ENCODE results near the gene SOX15.

Gene SOX15

DNA sequence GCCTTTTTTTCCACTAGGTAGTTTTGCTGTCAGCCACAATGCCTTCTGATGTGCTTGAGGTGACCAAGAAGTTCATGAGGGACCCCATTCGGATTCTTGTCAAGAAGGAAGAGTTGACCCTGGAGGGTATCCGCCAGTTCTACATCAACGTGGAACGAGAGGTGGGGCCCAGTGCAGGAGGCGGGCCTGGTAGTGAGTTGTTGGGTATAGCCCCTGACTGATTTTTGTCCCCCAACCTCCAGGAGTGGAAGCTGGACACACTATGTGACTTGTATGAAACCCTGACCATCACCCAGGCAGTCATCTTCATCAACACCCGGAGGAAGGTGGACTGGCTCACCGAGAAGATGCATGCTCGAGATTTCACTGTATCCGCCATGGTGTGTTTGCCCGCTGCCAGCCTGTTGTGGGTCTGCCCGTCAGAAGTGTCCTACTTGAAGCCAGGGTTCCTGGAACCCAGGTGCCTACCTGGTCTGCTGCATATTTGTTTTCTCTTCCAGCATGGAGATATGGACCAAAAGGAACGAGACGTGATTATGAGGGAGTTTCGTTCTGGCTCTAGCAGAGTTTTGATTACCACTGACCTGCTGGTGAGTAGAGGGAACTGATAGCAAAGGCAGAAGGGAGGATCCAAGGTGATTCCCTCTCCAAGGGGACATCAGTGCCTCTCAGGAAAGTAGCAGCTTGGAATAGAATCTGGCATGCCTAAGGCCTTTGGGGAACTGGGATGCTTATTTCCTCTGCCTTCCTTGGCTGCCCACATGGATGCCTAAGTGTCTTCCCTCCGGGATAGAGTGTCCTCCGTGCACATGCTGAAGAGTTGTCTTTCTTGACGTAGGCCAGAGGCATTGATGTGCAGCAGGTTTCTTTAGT, 12.3 kb downstream of the SOX15 start:
- Mint-ChIP-seq H3K4me3 (peak overlapping the region; percentile 28 to 29), H3K36me3 (ENCODE audit: insufficient read depth) (peaks cover 80% of the 10 kb centered on the region), H3K9me3 (no peaks in the 10 kb centered on the region), H3K4me1 (ENCODE audit: low read depth in 2 of 2) (peaks cover 40 to 46% of the 10 kb centered on the region in 2 donors), H3K27me3 (no peaks in the 10 kb centered on the region), H3K27ac (peak overlapping the region; percentile 70 to 94)
- DNase-seq (no peak), ATAC-seq (replicated peaks) (no peak)

DNA sequence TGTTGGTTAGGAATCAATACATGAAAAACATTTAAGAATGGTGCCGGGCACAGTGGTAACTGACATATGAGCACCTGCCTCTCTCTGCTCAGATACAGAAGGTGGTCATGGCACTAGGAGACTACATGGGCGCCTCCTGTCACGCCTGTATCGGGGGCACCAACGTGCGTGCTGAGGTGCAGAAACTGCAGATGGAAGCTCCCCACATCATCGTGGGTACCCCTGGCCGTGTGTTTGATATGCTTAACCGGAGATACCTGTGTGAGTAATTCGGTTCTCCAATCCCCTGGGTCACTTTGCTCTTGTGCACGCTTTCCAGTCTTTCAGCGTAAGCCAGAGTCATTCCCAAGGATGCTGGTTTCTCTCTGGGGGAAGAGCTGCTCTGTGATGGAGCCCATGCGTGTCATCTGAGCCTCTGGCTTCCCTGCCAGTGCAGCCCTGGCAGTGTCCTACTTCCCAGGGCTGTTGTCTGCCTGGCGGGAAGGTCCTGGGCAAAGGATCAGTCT, 13.4 kb downstream of the SOX15 start:
- ATAC-seq (replicated peaks) = no peak
- no peaks in the 10 kb centered on the region for H3K27me3 Mint-ChIP-seq
- H3K9me3 Mint-ChIP-seq = no peaks in the 10 kb centered on the region
- peak overlapping the region in 1 of 2 donors; percentile 94 for H3K27ac Mint-ChIP-seq
- peak overlapping the region; percentile 6 to 25 for H3K4me3 Mint-ChIP-seq
- peaks cover 48 to 50% of the 10 kb centered on the region in 2 donors for H3K4me1 Mint-ChIP-seq (ENCODE audit: low read depth in 2 of 2)
- H3K36me3 Mint-ChIP-seq (ENCODE audit: insufficient read depth) = peaks cover 84% of the 10 kb centered on the region
- DNase-seq = no peak

DNA sequence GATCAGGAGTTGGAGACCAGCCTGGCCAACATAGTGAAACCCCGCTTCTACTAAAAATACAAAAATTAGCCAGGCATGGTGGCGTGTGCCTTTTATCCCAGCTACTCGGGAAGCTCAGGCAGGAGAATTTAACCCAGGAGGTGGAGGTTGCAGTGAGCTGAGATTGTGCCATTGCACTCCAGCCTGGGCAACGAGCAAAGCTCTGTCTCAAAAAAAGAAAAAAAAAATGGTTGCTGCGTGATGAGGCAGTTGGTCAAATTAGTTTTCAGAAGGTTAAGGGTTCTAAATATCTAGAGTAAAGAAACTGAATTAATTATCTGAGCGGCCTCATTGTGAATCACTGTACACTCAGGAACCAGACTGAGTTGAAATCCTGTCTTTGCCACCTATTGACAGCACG, 13.9 kb downstream of the SOX15 start:
- H3K4me1 Mint-ChIP-seq (ENCODE audit: low read depth in 2 of 2) = peaks cover 48 to 50% of the 10 kb centered on the region in 2 donors
- ATAC-seq (replicated peaks) (no peak), DNase-seq (no peak)
- no peaks in the 10 kb centered on the region for H3K27me3 Mint-ChIP-seq
- H3K27ac Mint-ChIP-seq = peak overlapping the region in 1 of 2 donors; percentile 94
- peaks cover 87% of the 10 kb centered on the region for H3K36me3 Mint-ChIP-seq (ENCODE audit: insufficient read depth)
- peak overlapping the region; percentile 18 to 98 for H3K4me3 Mint-ChIP-seq
- H3K9me3 Mint-ChIP-seq = no peaks in the 10 kb centered on the region

DNA sequence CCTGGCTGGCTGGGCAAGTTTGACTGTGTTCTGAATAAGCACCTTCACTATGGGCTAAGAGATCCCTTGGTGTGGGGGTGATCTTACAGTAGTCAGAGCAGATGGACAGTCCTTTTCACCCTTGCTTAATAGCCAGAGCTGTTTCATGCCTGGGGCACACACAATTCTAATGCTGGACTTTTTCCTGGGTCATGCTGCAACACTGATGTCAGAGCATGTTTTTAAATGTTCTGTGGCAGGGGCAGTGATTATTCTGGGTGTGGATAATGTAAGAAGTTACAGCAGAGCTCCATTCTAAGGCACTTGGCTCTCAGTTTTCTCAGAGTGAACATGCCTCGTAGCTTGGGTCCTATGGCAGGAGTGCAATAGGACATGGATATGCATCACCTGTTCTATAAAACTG, 14.4 kb downstream of the SOX15 start:
- peaks cover 45 to 48% of the 10 kb centered on the region in 2 donors for H3K4me1 Mint-ChIP-seq (ENCODE audit: low read depth in 2 of 2)
- H3K36me3 Mint-ChIP-seq (ENCODE audit: insufficient read depth) = peaks cover 89% of the 10 kb centered on the region
- H3K4me3 Mint-ChIP-seq = peak overlapping the region; percentile 18 to 98
- ATAC-seq (replicated peaks) (no peak), DNase-seq (no peak)
- H3K27me3 Mint-ChIP-seq = no peaks in the 10 kb centered on the region
- peak overlapping the region in 1 of 2 donors; percentile 100 for H3K27ac Mint-ChIP-seq
- no peaks in the 10 kb centered on the region for H3K9me3 Mint-ChIP-seq

DNA sequence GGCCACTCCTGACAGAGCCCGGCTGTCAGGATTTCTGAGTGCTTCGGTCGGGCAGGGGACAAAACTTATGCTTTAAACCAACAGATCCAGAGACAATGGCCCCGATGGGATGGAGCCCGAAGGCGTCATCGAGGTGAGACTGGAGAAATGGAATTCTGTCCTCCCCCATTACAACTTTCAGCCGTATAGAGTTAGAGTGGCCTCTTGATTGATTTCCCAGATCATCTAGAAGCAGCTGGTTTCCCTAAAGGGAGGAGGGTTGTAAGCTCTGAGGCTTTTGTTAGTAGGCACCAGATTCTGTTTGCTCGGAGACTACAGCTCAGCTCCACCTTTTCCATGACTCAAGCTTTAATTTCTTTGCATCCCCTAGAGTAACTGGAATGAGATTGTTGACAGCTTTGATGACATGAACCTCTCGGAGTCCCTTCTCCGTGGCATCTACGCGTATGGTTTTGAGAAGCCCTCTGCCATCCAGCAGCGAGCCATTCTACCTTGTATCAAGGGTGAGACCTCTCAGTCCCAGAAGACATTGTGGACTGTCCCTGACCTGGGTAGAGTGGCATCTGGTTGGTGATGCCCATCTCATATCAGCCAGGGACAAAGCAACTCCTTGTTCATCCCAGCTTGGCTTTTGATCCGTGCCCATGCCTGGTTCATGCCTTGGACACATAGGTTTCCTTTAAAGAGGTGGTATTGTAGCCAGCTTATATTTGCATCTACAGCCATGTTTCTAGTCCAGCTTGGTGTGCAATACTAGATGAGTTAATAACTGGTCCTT, 15.5 kb downstream of the SOX15 start:
- peak overlapping the region; percentile 98 to 100 for H3K4me3 Mint-ChIP-seq
- peaks cover 84% of the 10 kb centered on the region for H3K36me3 Mint-ChIP-seq (ENCODE audit: insufficient read depth)
- H3K9me3 Mint-ChIP-seq = no peaks in the 10 kb centered on the region
- H3K4me1 Mint-ChIP-seq (ENCODE audit: low read depth in 2 of 2) = peaks cover 36 to 41% of the 10 kb centered on the region in 2 donors
- H3K27ac Mint-ChIP-seq = peak overlapping the region; percentile 100
- DNase-seq = no peak
- no peak for ATAC-seq (replicated peaks)
- no peaks in the 10 kb centered on the region for H3K27me3 Mint-ChIP-seq

DNA sequence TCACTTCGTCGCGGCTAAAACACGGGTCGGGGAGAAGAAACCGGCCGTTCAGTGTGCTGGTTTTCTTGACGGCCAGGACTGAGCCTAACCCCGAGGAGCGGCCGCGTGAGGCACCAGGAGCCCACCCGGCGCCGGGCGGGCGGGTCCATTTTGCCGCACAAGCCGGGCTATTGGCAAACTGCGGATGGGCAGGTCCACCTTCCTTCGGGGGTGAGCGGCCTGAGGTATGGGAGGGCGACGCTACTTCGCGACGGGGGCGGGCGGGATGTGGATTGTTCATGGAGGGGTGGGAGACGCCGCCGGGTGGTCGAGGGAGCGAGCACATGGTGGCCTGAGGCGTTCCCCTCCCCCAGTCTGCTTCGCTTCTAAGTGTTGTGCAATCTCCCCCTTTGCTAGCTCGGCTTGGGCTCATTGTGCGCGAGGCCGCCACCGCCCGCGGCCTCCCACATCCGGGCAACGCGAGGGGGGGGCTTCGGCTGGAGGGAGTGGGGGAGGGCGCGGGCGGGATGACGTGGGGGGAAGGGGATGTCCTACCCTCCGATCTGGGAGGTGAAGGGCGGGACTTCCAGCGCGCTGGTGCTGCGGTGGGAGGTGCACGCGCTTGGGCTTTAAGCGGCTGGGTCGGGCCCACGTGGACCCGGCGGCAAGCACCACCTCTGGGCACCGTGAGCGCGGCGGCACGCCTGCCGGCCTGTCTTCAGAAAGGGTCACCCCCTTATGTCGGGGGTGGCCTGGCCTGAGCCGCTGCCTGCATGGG, 16.4 kb downstream of the SOX15 start:
- Mint-ChIP-seq H3K9me3 (no peaks in the 10 kb centered on the region), H3K27ac (peak overlapping the region; percentile 100), H3K4me1 (ENCODE audit: low read depth in 2 of 2) (peaks cover 30 to 34% of the 10 kb centered on the region in 2 donors), H3K4me3 (peak overlapping the region; percentile 98 to 100), H3K36me3 (ENCODE audit: insufficient read depth) (peaks cover 75% of the 10 kb centered on the region), H3K27me3 (no peaks in the 10 kb centered on the region)
- DNase-seq (peak; percentile 84 to 89 (median 87)), ATAC-seq (replicated peaks) (peak; percentile 50)

DNA sequence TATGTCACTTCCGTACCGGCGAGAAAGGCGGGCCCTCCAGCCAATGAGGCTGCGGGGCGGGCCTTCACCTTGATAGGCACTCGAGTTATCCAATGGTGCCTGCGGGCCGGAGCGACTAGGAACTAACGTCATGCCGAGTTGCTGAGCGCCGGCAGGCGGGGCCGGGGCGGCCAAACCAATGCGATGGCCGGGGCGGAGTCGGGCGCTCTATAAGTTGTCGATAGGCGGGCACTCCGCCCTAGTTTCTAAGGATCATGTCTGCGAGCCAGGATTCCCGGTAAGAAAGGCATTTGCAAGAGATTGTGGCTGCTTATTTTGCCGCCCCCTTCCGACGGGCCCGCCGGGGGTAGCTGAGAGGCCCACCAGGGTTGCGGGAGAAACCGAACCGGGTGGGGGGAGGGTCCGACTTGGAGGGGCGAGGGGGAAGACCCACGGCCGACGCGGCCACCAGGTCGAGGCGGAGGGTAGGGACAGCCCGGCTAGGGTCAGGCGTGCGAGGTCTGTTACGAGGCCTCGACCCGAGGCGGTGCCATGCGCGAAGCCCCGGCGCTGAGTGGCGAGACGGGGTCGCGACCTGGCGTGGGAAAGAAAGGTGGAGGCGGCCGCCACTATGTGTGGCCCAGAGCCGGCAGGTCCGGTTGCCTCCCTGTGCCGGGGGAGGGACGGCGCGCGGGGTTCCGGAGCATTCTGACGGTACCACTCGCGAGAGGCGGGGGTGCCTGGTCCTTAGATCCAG, 17.1 kb downstream of the SOX15 start:
- peak overlapping the region; percentile 100 for H3K27ac Mint-ChIP-seq
- peak; percentile 79 for ATAC-seq (replicated peaks)
- H3K9me3 Mint-ChIP-seq = no peaks in the 10 kb centered on the region
- peak; percentile 100 for DNase-seq
- peaks cover 68% of the 10 kb centered on the region for H3K36me3 Mint-ChIP-seq (ENCODE audit: insufficient read depth)
- H3K4me1 Mint-ChIP-seq (ENCODE audit: low read depth in 2 of 2) = peaks cover 29 to 30% of the 10 kb centered on the region in 2 donors
- no peaks in the 10 kb centered on the region for H3K27me3 Mint-ChIP-seq
- peak overlapping the region; percentile 98 to 100 for H3K4me3 Mint-ChIP-seq

DNA sequence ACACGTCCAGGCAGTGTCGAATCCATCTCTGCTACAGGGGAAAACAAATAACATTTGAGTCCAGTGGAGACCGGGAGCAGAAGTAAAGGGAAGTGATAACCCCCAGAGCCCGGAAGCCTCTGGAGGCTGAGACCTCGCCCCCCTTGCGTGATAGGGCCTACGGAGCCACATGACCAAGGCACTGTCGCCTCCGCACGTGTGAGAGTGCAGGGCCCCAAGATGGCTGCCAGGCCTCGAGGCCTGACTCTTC, 17.6 kb downstream of the SOX15 start:
- H3K27me3 Mint-ChIP-seq = no peaks in the 10 kb centered on the region
- no peak for ATAC-seq (replicated peaks)
- H3K4me3 Mint-ChIP-seq = peak overlapping the region; percentile 98 to 100
- peaks cover 29 to 30% of the 10 kb centered on the region in 2 donors for H3K4me1 Mint-ChIP-seq (ENCODE audit: low read depth in 2 of 2)
- no peaks in the 10 kb centered on the region for H3K9me3 Mint-ChIP-seq
- H3K36me3 Mint-ChIP-seq (ENCODE audit: insufficient read depth) = peaks cover 66% of the 10 kb centered on the region
- no peak for DNase-seq
- H3K27ac Mint-ChIP-seq = peak overlapping the region; percentile 100

DNA sequence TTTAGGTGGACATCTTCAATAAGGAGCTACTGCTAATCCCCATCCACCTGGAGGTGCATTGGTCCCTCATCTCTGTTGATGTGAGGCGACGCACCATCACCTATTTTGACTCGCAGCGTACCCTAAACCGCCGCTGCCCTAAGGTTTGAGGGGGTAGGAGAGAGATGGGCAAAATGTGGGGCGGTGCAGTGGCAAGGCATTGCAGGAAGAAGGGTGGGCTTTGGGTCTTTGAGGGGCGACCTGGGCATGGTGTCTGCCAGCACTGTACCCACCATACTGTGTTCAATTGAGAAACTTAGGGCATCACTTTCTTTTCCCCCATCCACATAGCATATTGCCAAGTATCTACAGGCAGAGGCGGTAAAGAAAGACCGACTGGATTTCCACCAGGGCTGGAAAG, 19.5 kb downstream of the SOX15 start:
- Mint-ChIP-seq H3K9me3 (no peaks in the 10 kb centered on the region), H3K4me1 (ENCODE audit: low read depth in 2 of 2) (peaks cover 22 to 26% of the 10 kb centered on the region in 2 donors), H3K36me3 (ENCODE audit: insufficient read depth) (peaks cover 66% of the 10 kb centered on the region), H3K4me3 (no peak overlapping the region), H3K27me3 (no peaks in the 10 kb centered on the region), H3K27ac (no peak overlapping the region)
- ATAC-seq (replicated peaks) (no peak), DNase-seq (no peak)

DNA sequence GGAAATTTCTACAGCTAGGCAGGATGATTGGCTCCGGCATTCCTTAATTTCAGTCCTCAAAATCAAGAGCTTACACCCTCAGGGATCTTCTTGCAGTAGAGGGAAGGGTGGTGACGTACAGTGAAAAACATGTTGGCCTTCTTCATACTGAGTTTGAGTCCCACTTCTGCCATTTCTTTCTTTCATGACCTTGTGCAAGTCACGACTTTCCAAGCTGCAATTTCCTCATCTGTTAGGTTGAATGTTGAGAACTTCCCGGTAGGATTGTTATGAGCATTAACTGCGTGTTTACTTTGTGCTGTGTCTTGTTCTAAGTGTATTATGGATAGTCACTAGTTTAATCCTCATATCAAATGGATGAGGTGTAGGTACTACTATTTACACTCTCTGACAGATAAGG, 20.3 kb downstream of the SOX15 start:
- ATAC-seq (replicated peaks) (no peak), DNase-seq (no peak)
- Mint-ChIP-seq H3K9me3 (no peaks in the 10 kb centered on the region), H3K4me1 (ENCODE audit: low read depth in 2 of 2) (peaks cover 18 to 22% of the 10 kb centered on the region in 2 donors), H3K36me3 (ENCODE audit: insufficient read depth) (peaks cover 63% of the 10 kb centered on the region), H3K27ac (no peak overlapping the region), H3K4me3 (no peak overlapping the region), H3K27me3 (no peaks in the 10 kb centered on the region)

DNA sequence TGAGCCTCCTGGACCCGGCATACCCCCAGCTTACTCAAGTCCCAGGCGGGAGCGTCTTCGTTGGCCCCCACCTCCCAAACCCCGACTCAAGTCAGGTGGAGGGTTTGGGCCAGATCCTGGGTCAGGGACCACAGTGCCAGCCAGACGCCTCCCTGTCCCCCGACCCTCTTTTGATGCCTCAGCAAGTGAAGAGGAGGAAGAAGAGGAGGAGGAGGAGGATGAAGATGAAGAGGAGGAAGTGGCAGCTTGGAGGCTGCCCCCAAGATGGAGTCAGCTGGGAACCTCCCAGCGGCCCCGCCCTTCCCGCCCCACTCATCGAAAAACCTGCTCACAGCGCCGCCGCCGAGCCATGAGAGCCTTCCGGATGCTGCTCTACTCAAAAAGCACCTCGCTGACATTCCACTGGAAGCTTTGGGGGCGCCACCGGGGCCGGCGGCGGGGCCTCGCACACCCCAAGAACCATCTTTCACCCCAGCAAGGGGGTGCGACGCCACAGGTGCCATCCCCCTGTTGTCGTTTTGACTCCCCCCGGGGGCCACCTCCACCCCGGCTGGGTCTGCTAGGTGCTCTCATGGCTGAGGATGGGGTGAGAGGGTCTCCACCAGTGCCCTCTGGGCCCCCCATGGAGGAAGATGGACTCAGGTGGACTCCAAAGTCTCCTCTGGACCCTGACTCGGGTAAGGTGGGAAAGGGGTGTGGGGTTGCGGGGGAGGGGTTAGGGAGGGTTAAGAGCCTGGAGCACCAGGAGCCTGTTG, 26.6 kb downstream of the SOX15 start:
- DNase-seq = no peak
- H3K4me1 Mint-ChIP-seq (ENCODE audit: low read depth in 2 of 2) = peaks cover 24 to 28% of the 10 kb centered on the region in 2 donors
- H3K36me3 Mint-ChIP-seq (ENCODE audit: insufficient read depth) = peaks cover 55% of the 10 kb centered on the region
- H3K4me3 Mint-ChIP-seq = peak overlapping the region; percentile 95
- H3K27ac Mint-ChIP-seq = peak overlapping the region in 1 of 2 donors; percentile 98
- H3K27me3 Mint-ChIP-seq = no peaks in the 10 kb centered on the region
- no peak for ATAC-seq (replicated peaks)
- no peaks in the 10 kb centered on the region for H3K9me3 Mint-ChIP-seq

DNA sequence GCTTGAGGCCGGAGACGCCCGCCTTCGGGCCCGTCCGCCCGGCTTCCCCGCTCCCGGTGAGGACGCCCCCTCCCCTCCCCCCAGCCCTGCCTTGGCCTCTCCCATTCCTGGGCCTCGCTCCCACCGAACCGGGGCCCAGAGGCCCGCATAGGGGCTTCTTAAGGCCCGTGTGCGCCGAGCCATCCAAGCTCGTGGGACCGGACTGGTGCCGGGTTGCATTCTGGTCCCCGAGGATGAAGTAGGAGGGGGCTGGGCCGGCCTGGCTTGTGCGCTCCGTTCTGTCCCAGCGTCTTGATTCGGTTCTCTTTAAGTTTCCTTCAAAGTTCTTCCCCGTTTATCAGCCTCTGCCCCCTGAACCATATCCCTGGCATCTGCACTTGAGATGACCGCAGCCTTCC, 27.7 kb downstream of the SOX15 start:
- Mint-ChIP-seq H3K4me3 (peak overlapping the region; percentile 95), H3K36me3 (ENCODE audit: insufficient read depth) (peaks cover 51% of the 10 kb centered on the region), H3K27ac (peak overlapping the region; percentile 97 to 98), H3K9me3 (no peaks in the 10 kb centered on the region), H3K4me1 (ENCODE audit: low read depth in 2 of 2) (peaks cover 23 to 28% of the 10 kb centered on the region in 2 donors), H3K27me3 (no peaks in the 10 kb centered on the region)
- ATAC-seq (replicated peaks) (peak; percentile 2), DNase-seq (no peak)
